CD4-positive, alpha-beta T cell (primary cell): ENCODE data around the gene BANF1. TPM values are rescaled to one million over a fixed set of nuclear protein-coding genes. Genes with fewer than 3 reads are reported as not detected.

ENCODE experiments used
- ATAC-seq: fragments of 200-7000 bp; cut with Tn5 transposase; one replicate; pipeline ENCODE4 v1.10.0; 2022; ENCODE audit warnings: mild to moderate bottlenecking; ENCODE audit not compliant: poor library complexity
- CTCF ChIA-PET: fragments of 350-600 bp; sonication (Branson Sonifier 250); formaldehyde crosslinking; loops from one replicate; lab custom pipeline; 2021; ENCODE audit warnings: antibody characterized with exemption, inconsistent platforms; lab: Charles Lee
- POLR2A ChIA-PET: fragments of 350-600 bp; sonication (Branson Sonifier 250); formaldehyde crosslinking; loops from one replicate; lab custom pipeline; 2021; ENCODE audit warnings: antibody characterized with exemption, inconsistent platforms; lab: Charles Lee
- DNase-seq, 14 experiments: peaks; one replicate each; pipeline ENCODE4 v3.0.0-alpha.2; 2013 to 2020; ENCODE audit warnings: mixed read lengths in 2 of 14
- H3K27ac ChIP-seq, 2 donors: one replicate each; pipeline versions ENCODE4 v1.5.1 to v1.7.0; 2013; ENCODE audit warnings: low read length in 2 of 2, low read depth in 1 of 2, mild to moderate bottlenecking in 1 of 2
- H3K27me3 ChIP-seq, 2 experiments: 1 replicate in 1 of 2; 2 replicates in 1 of 2; pipeline versions ENCODE4 v1.6.1 to v1.7.0; 2013; ENCODE audit warnings: low read length in 2 of 2, control low read depth in 1 of 2, mild to moderate bottlenecking in 1 of 2, moderate library complexity in 1 of 2; ENCODE audit not compliant: insufficient read depth in 2 of 2, control insufficient read depth in 1 of 2
- H3K36me3 ChIP-seq: one replicate; pipeline ENCODE4 v1.6.1; 2013; ENCODE audit warnings: low read length, control low read depth; ENCODE audit not compliant: insufficient read depth
- H3K4me1 ChIP-seq: one replicate; pipeline ENCODE4 v1.6.1; 2013; ENCODE audit warnings: low read length, control low read depth; ENCODE audit not compliant: insufficient read depth
- H3K4me3 ChIP-seq: one replicate; pipeline ENCODE4 v1.5.1; 2013; ENCODE audit warnings: mild to moderate bottlenecking, low read length, moderate library complexity
- H3K9me3 ChIP-seq, 2 experiments: 1 replicate in 1 of 2; 2 replicates in 1 of 2; pipeline versions ENCODE4 v1.6.1 to v1.7.0; 2013; ENCODE audit warnings: low read length in 2 of 2, mild to moderate bottlenecking in 2 of 2, control low read depth in 1 of 2, moderate library complexity in 1 of 2; ENCODE audit not compliant: control insufficient read depth in 1 of 2, insufficient read depth in 1 of 2
- H3K27ac Mint-ChIP-seq: one replicate; pipeline ENCODE4 v1.8.0; 2020; ENCODE audit warnings: mixed read lengths
- H3K27me3 Mint-ChIP-seq: one replicate; pipeline ENCODE4 v1.8.0; 2021; ENCODE audit warnings: mixed read lengths
- H3K36me3 Mint-ChIP-seq: one replicate; pipeline ENCODE4 v1.8.0; 2021; ENCODE audit warnings: low read depth, mixed read lengths
- H3K4me1 Mint-ChIP-seq: one replicate; pipeline ENCODE4 v1.8.0; 2021; ENCODE audit warnings: low read depth, mixed read lengths
- H3K4me3 Mint-ChIP-seq: one replicate; pipeline ENCODE4 v1.8.0; 2020; ENCODE audit warnings: mild to moderate bottlenecking, mixed read lengths
- H3K9me3 Mint-ChIP-seq: one replicate; pipeline ENCODE4 v1.8.0; 2020; ENCODE audit warnings: mixed read lengths
- CTCF ChIP-seq: fragments of 200-600 bp; IDR thresholded peaks from one replicate; pipeline ENCODE4 v1.8.0; 2022; ENCODE audit warnings: antibody characterized with exemption, mild to moderate bottlenecking
- intact Hi-C, 2 experiments: fragments of 100-400 bp; cut with DNase I in 1 of 2; cut with micrococcal nuclease in 1 of 2; formaldehyde crosslinking; loops; one replicate each; pipeline versions ENCODE4 v1.15.1 to v1.9.0; 2023 to 2025; cut with DNase I, micrococcal nuclease
- total RNA-seq, 174 experiments: library from RNA in 2 of 174; stranded (reverse) in 2 of 174; gene quantifications; one replicate each; pipeline ENCODE4 v1.2.3 and lab custom pipeline; 2021 to 2026

BANF1 gene
- total RNA-seq, 2 experiments from 2014 or later: 21.3 to 22.3 TPM

GRCh38 chr11:66017321-66017720, 15.0 kb downstream of the BANF1 start:
- Histone ChIP-seq H3K4me1 (peaks cover 15% of the 10 kb centered on the region), H3K27ac (no peak overlapping the region), H3K9me3 (peaks cover 0 to 5% of the 10 kb centered on the region in 2 experiments), H3K4me3 (no peak overlapping the region), H3K36me3 (no peaks in the 10 kb centered on the region), H3K27me3 (peaks cover 11 to 14% of the 10 kb centered on the region in 2 experiments)
- CTCF ChIA-PET: no interaction called here
- Mint-ChIP-seq H3K27ac (no peak overlapping the region), H3K9me3 (no peaks in the 10 kb centered on the region), H3K36me3 (no peaks in the 10 kb centered on the region), H3K4me1 (no peaks in the 10 kb centered on the region), H3K4me3 (no peak overlapping the region), H3K27me3 (peaks cover 16% of the 10 kb centered on the region)
- no peak for TF ChIP-seq CTCF
- no peak for DNase-seq
- ATAC-seq: no peak
- intact Hi-C loops: no loop called here
- POLR2A ChIA-PET: no interaction called here

DNA sequence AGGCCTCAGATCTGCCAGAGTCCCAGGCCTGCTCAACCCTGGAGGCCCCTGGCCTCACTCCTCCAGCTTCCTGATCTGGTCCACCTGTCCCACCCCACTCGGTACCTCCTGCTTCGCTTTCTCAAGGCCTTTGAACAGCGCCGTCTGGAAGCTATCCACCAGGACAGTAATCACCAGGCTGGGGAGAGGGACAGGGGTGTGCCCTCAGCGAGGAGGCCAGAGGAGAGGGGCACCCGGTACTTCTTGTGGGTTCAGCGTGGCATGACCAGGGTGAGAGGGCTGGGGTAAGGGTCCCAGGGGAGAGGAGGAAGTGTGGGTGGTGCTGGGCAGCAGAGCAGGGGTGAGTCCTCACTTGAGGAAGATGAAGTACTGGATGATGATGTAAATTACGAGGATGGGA, 17.9 kb downstream of the BANF1 start:
- no peaks in the 10 kb centered on the region for H3K9me3 Mint-ChIP-seq
- intact Hi-C loops: no loop called here
- no peak for TF ChIP-seq CTCF
- H3K36me3 Mint-ChIP-seq: no peaks in the 10 kb centered on the region
- no peak for DNase-seq
- ATAC-seq: no peak
- Histone ChIP-seq H3K27me3 (no peaks in the 10 kb centered on the region), H3K4me3 (no peak overlapping the region), H3K4me1 (peaks cover 20% of the 10 kb centered on the region), H3K9me3 (no peaks in the 10 kb centered on the region), H3K36me3 (no peaks in the 10 kb centered on the region), H3K27ac (no peak overlapping the region)
- ChIA-PET POLR2A (no interaction called here), CTCF (no interaction called here)
- H3K27ac Mint-ChIP-seq: no peak overlapping the region
- no peak overlapping the region for H3K4me3 Mint-ChIP-seq
- H3K27me3 Mint-ChIP-seq: peaks cover 7% of the 10 kb centered on the region
- peaks cover 5% of the 10 kb centered on the region for H3K4me1 Mint-ChIP-seq

DNA sequence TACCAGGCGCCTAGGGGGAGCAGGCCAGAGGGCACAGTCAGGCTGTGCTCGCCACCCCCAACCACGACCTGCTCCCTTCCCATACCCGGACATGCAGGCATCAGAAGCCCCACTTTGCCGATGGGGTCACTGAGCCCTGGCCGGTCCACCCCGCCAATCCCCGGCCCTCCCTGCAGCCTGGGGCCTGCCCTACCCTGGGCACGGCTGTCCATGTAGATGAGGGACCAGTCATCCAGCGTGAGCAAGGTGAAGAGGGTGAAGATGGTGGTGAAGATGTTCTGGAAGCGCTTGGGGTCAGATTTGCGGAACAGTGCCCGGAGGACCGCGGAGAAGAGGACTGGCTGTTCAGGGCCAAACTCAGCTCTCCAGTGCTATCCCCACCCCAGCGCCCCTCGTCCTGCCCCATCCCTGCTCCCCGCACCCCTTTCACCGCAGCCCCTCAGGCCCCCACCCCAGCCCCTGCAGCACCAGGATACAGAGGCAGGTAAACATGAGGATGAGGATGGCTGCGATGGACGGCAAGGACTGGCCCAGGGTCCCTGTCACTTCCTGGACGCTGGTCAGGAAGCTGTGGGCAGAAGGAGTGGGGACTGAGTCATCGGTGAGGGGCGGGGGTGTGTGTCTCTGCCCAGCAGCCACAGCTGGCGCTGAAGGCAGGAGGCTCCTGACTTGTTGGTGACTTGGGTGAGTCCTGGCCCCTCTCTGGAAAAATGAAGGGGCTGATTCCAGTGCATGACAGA, 18.5 kb downstream of the BANF1 start:
- Histone ChIP-seq H3K4me1 (peaks cover 20% of the 10 kb centered on the region), H3K4me3 (no peak overlapping the region), H3K36me3 (no peaks in the 10 kb centered on the region), H3K27ac (no peak overlapping the region), H3K9me3 (no peaks in the 10 kb centered on the region), H3K27me3 (no peaks in the 10 kb centered on the region)
- no peak for TF ChIP-seq CTCF
- intact Hi-C loops: no loop called here
- no peak overlapping the region for H3K4me3 Mint-ChIP-seq
- DNase-seq: peak in 4 of 14 experiments; percentile 13 to 71 (median 42)
- no peaks in the 10 kb centered on the region for H3K36me3 Mint-ChIP-seq
- peaks cover 7% of the 10 kb centered on the region for H3K27me3 Mint-ChIP-seq
- no peaks in the 10 kb centered on the region for H3K9me3 Mint-ChIP-seq
- no peak overlapping the region for H3K27ac Mint-ChIP-seq
- POLR2A ChIA-PET: no interaction called here
- CTCF ChIA-PET: no interaction called here
- ATAC-seq: no peak
- peaks cover 5% of the 10 kb centered on the region for H3K4me1 Mint-ChIP-seq
